ENCODE measurements around the gene ZNF790.
"Not testable (repeated sequence)": the region's sequence is repeated elsewhere in the genome, so short reads cannot be mapped to it uniquely, and the experiment has no call there.

Gene ZNF790

DNA sequence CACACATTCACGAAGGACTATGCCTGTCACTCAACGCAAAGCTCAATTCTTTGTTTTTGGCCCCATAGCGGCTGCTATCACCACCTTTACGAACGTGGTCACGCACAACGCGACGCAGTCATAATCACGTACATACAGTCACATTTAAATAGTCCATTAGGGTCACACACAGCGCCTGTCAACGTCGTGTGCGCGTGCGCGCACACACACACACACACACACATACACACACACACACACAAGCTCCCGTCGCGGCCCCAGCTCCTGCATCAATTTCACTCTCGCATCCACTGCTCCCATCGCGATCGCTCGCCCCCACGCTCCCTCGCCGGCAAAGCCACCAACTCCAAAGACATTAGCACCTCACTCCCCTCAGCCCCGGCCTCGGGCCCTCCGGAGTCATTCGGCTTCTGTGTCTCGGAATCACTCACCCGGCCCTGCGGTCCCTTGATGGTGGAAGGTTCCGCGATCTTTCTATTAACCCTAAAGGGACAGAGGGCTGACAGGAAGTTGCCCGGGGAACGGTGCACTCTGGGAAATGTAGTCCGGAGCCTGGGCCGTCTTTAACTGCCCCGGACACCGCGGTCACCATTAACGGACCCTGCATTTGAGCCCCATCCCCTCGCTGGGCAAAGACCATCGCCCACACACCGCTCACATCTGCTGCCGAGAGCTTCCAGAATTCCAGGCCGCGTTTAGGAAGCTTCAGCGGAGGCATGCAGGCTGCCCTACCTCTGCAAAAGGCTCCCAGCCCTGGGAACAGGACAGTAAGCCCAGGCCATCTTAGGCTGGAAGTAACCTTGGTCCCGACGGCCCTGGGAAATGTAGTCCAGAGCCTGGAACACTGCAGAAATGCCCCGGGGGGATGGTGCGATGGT lies at the start of gene ZNF790:
Gene ZNF790 (minus strand): TSS at position 482 of the 878 bp plus-strand sequence. CDS start 12,768 bp downstream, outside the sequence.
- DNase-seq (ENCODE audit: low read depth in 1 of 2, low spot score in 1 of 2): peak; percentile 65 to 68

DNA sequence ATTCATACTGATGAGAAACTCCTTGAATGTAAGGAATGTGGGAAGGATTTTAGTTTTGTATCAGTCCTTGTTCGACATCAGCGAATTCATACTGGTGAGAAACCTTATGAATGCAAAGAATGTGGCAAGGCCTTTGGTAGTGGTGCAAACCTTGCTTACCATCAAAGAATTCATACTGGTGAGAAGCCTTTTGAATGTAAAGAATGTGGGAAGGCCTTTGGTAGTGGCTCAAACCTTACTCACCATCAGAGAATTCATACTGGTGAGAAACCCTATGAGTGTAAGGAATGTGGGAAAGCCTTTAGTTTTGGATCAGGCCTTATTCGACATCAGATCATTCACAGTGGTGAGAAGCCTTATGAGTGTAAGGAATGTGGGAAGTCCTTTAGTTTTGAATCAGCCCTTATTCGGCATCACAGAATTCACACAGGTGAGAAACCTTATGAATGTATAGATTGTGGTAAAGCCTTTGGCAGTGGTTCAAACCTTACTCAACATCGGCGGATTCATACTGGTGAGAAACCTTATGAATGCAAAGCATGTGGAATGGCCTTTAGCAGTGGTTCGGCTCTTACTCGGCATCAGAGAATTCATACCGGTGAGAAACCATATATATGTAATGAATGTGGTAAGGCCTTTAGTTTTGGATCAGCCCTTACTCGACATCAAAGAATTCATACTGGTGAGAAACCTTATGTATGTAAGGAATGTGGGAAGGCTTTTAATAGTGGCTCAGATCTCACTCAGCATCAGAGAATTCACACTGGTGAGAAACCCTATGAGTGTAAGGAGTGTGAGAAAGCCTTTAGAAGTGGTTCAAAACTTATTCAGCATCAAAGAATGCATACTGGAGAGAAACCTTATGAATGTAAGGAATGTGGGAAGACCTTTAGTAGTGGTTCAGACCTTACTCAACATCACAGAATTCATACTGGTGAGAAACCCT lies 39.1 kb upstream of the ZNF790 start:
- DNase-seq (ENCODE audit: low read depth in 1 of 2, low spot score in 1 of 2): no peak

DNA sequence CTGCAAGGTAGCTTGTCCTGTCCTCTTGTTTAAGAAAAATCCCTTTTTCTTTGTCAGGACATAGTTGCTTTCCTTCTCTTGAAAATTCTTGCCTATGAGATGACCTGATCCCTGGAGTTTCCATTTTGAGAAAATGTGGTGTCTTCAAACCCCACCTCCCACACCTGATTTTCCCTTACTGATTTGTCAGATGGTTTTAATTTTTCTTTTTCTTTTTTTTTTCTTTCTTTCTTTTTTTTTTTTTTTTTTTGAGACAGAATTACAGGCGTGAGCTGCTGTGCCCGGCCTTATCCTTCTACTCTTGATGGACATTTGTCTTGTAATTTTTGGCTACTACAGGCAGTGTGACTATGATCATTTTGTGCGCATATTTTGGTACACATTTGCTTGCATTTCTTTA lies 13.7 kb upstream of the ZNF790 start:
- no peak for DNase-seq (ENCODE audit: low read depth in 1 of 2, low spot score in 1 of 2)

DNA sequence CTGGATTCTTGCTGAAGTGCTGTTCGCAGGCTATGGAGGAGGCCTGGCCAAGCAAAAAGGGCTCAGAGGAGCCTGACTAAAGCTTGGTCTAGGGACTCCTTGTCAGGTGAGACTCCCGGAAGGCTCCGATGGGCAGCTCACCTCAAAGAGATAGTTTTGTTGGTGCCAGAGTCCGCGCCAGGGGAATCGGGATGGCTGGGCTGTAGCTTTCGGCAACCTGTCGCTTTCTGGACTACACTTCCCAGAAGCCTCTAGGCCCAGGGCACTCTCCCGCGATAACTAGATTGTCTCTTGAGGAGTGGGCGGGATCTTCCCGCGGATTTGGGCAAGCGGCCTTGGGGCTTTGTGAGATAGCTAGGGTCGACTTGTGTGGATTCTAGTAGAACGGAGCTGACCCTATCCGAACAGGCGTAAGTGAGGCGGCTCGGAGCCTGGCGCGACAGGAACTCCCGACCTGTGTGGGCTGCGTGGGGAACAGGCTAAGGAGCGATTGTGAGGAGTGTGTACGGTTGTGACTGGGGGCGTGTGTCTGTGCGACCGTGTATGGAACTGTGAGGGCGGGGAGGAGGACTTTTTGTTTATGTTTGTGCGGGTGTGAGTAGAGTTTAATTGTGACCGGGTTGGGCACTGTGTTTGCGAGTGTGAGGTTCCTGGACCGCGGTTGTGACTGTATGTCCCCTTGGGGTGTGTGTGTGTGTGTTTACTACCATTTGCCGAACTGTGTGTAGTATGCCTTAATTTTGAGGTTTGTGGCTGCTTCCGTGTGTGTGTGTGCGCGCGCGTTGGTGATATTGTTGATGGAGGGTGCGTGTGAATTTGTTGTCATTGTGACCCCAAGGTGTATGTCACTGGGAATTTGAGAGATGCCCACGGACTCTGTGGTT lies 12.6 kb upstream of the ZNF790 start, which contains the start of gene ZNF345:
Gene ZNF345 (plus strand): TSS at position 318 of the 884 bp plus-strand sequence. CDS start 25,955 bp downstream, outside the sequence.
- DNase-seq (ENCODE audit: low read depth in 1 of 2, low spot score in 1 of 2): peak; percentile 61 to 69

DNA sequence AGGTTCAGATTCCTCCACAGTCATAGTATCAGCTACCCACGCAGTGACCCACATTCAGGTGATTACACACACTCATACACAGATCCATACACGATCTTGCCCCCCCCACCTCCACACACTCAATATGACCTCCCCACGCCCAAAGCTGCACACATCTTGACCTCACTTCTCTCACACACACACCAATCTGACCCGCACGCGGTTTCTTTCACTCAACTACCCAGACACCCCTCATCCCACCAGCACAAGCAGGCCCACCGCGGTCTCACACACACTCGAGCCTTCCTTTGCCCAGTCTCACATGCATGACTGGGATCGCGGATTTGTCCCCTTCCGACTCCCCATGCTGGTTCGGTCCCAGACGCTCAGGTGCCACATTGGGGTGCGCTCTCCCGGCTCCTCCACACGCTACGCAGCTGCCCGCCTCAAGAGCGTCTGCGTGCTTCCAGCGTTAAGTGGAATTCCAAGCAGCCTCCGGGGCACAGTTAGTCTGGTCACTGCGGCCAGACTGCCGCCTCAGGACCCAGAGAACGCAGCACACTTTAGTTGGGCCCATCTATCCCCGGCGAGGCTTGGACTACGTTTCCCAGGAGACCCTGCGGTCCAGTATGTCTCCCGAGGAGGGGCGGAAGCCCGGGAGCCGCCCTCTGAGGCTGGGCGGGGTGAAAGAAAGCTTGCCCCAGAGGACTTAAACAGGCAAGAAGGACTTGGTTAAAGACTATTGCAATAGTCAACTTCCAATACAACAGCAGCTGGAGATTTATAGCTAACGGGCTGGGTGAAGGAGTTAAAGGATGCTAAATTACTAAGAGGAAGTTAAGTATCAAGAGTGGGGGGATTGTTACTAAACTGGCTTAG lies 11.7 kb upstream of the ZNF790 start:
- DNase-seq (ENCODE audit: low read depth in 1 of 2, low spot score in 1 of 2): peak; percentile 67 to 77

DNA sequence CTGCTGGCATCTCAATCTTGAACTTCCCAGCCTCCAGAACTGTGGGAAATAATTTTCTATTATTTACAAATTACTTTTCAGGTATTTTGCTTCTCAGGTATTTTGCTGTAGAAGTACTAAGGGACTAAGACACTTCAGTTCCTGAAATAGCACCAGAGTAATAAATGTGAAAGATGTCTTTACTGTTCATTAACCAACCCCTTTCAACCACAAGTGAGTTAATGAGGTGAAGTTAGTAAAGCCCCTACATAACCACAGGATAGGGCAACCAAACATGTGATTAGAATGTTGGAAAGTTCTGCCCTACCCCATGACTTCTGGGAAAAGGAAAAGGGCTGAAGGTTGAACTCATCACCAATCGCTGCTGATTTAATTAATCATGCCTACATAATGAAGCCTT lies 9.8 kb upstream of the ZNF790 start:
- DNase-seq (ENCODE audit: low read depth in 1 of 2, low spot score in 1 of 2): no peak

DNA sequence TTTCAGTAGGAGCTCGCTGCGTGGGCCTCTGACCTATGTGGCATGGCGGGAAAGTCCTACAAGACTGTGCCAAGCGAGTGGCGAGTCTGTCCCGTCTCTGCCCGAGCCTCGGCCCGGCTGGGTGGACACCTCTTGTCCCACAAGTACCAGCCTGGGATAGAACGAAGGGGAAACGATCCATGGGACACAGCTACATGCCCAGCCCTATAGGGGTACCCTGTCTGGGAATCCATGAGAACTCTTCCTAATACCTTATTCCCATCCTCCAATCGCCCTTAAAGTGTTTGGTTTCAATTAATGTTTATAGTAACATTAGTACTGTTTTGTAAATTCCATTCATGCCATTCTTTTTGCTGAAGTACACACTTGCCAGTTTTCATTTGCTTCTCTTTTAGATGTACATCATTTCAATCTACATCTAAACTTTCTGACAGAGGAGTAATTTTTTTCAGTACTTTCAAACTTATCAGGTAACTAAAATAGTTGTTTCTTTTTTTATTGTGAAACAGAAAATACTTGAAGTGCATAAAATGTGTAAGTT lies 667 bp upstream of the ZNF790 start:
- DNase-seq (ENCODE audit: low read depth in 1 of 2, low spot score in 1 of 2): no peak

DNA sequence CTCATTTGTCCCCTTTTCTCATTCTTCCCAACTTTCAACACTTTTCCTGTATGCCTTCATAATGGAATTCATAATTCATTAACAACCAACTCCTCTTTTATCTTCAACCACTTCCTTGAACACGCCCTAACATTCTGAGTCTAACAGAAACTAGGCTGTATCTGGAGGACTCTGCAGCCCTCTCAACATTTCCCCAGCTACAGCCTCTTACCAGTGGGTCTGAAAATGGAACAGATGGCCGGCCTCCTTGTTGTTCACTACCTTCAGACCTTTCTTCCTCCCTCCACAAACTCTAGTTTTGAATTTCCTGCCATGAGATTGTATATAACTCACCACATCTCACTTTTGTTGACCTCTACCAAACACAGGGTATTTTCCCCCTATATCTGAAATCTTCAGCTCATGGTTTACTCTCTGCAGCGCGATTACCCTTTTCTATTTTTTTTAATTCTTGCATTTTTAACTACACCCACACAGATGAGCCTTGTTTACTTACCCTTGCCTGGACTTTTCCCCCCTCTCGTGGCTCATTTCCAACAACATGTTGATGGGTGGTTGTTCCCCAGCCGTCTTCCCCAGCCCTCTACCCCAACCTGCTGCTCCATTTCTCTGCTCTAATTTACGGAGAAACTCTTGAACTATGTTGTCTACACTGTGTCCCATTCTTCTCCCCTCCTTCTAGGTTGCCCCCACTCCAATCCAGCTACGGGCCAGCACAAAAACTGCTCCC lies 846 bp downstream of the ZNF790 start:
- DNase-seq (ENCODE audit: low read depth in 1 of 2, low spot score in 1 of 2): no peak

DNA sequence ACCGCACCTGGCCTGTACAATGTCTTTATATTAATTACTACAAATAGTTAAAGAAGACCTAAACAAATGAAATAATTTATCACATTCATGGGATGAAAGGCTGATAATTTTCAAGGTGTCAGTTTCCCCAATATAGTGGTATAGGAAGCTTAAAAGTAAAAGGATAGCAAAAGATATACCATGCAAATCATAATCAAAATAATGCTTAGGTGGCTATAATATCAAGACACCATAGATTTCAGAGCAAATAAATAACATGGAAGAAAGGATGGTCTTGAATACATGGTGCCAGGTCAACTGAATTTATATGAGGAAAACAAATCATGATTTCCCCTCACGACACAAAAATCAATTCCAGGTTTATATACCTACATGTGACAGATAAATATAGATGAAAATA lies 4.8 kb downstream of the ZNF790 start:
- DNase-seq (ENCODE audit: low read depth in 1 of 2, low spot score in 1 of 2): no peak

DNA sequence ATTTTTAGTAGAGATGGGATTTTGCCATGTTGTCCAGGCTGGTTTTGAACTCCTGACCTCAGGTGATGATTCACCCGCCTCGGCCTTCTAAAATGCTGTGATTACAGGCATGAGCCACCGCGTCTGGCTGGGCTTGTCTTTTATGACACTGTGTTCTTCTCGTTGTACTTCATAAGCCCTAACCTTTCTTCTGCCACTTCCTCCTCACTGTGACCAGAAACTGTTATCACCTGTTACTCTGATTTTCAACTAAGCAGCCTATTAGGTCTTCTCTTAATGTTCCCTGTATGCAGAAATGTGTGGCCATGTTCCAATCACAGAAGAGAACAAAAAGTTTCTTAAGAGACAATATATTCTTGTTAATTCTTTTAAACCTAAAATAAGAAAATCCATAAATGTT lies 16.4 kb downstream of the ZNF790 start:
- no peak for DNase-seq (ENCODE audit: low read depth in 1 of 2, low spot score in 1 of 2)

DNA sequence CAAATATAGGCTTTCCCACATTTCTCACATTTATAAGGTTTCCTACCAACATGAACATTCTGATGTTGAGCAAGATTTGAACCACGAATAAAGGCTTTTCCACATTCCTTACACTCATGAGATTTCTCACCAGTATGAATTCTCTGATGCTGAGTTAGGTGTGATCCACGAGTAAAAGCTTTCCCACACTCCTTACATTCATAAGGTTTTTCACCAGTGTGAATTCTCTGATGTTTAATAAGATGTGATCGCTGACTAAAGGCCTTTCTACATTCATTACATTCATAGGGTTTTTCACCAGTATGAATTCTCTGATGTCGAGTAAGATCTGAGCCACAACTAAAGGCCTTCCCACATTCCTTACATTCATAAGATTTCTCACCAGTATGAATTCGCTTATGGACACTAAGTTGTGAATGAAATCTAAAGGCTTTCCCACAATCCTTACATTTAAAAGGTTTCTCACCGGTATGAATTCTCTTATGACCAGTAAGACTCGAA lies 19.0 kb downstream of the ZNF790 start:
- DNase-seq (ENCODE audit: low read depth in 1 of 2, low spot score in 1 of 2): no peak

DNA sequence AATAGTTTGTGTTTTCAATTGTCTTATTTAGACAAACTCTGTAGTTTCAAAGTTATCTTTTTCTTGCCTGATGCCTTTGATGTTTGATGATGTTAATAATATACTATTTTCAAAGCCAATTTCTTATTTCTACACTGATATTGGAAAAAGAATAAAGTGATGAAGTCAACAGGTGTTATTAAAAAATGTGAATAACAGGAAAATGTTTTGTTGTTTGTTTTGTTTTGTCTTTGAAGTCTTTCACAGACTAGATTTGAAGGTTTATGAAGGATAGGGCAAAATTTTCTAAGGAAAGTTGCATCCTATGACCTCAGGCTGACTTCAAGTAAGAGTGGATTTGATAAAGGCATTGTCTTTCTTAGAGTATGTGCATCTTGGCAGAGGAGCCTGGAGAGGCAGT lies 31.2 kb downstream of the ZNF790 start:
- no peak for DNase-seq (ENCODE audit: low read depth in 1 of 2, low spot score in 1 of 2)

DNA sequence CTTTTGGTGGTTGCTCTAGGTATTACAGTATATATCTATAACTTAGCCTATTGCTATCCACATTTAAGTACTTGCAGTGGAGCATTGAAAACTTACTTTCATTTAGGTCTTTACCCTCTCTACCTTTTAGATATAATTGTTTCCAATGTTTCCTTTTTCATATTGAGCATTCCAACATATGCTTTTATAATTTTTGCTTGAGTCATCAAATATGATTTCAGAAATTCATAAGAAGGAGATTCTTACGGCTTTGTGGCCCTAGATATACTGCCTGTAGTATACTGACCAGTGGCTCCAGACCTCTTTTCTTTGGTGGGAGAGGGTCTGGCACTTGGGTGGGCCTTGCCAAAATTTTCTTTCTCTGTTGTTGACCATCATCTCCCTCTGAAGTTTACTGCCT lies 32.8 kb downstream of the ZNF790 start:
- DNase-seq (ENCODE audit: low read depth in 1 of 2, low spot score in 1 of 2): no peak

DNA sequence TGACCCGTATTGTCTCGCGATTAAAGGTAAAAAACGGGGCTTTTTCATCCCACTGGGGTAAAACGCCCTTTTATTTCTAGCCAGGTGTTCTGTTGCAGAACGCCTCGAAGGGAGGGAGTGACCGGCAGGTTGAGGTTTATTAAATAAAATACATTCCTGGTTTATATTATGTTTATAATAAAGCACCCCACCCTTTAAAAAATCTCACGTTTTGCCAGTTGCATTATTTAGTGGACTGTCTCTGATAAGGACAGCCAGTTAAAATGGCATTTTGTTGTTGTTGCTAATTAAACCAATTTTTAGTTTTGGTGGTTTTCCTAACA lies 40.4 kb downstream of the ZNF790 start:
- DNase-seq (ENCODE audit: low read depth in 1 of 2, low spot score in 1 of 2): no peak

DNA sequence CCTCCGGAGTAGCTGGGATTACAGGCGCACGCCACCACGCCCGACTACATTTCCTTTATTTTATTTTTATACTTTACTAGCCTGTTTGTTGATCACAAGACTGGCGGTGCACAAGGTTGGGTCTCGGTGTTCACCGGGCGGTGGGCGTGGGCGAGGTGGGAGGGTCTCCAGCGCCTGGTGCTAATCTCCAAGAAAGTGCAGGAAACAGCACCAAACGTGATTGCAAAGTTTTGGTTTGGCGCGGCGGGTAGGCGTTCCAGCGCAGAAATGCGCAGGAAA lies 41.5 kb downstream of the ZNF790 start:
- no peak for DNase-seq (ENCODE audit: low read depth in 1 of 2, low spot score in 1 of 2)

DNA sequence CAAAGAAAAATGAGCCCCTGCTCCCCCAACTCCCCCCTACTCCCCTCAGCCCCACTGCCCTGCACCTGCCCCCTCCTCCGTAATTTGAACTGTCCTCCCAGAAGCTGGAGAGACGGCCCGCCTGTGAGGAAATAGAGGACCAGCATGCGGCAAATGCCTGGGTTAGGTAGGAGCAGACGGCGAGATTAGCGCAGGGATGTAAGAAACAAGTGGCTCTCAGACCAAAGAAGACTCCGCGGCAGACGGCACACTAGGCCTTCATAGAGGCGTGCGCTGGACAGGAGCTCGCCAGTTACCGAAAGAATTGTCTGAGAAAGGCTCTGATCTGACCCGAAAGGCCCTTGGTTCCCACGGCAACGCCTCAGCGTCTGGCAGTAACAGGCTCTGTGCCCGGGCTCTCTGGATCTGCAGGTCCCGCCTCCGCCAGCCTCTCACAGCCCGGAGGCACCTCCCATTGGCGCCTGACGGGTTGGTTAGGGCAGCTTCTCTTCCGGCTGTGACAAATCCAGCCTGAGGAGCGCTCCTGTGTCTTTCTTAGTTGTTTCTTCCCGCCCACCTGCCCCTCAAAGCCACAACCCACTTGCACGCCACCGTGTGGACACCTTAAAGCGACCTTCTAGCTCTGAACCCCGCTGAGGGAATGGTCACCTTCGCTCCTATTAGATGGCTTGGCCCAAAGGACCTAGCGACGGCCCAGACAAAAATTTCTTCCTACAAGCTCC lies 46.6 kb downstream of the ZNF790 start:
- DNase-seq (ENCODE audit: low read depth in 1 of 2, low spot score in 1 of 2): not testable (repeated sequence)

DNA sequence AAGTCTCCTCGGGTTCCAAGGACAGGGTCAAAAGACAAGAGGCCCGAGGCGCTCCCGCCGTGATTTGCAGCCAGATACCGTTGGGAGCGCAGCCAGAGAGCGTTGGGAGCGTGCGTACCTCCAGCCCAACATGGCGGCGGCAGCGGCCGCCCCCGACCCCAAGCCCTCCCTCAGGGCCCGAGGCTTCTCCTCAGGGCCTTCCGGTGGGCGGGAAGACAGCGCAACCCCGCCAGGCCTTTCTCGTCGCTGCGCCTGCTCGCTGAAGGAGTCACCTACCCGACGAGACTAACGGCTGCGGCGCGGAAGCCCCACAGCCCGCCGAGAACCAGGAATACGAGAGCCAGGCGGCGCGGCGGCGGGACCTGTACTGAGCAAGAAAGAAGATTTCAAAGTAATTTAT lies 62.4 kb downstream of the ZNF790 start:
- no peak for DNase-seq (ENCODE audit: low read depth in 1 of 2, low spot score in 1 of 2)

DNA sequence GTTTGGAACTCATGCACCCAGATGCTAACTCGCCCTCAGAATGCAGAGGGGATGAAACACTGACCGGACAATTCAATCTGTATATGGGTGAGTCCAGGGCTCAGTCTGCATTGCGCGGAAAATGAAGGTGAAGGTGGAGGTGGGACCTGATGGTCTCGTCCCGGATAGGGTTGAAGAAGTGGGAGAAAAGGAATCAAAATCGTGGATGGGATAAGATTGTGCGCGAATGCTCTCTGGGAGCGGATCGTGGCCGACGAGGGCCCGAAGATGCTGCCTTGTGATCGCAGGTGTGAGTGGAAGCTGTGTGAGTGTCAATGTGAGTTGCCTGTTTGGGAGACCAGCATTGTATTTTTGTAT lies 65.0 kb downstream of the ZNF790 start:
- DNase-seq (ENCODE audit: low read depth in 1 of 2, low spot score in 1 of 2): no peak

Measured in stimulated activated CD4-positive, alpha-beta T cell treated with anti-CD3 and anti-CD28 coated beads, Interleukin-15, amount 100 ng/mL, for 1 hour (primary cell).